Embryonic facial prominence (tissue), 1 donor: ENCODE measurements around the gene PDGFRA.
"Not testable (repeated sequence)": the region's sequence is repeated elsewhere in the genome, so short reads cannot be mapped to it uniquely, and the experiment has no call there.

Source experiments
- DNase-seq: peaks from one replicate; pipeline ENCODE4 v3.0.0-alpha.2; 2016; ENCODE audit errors: extremely low spot score

PDGFRA gene

DNA sequence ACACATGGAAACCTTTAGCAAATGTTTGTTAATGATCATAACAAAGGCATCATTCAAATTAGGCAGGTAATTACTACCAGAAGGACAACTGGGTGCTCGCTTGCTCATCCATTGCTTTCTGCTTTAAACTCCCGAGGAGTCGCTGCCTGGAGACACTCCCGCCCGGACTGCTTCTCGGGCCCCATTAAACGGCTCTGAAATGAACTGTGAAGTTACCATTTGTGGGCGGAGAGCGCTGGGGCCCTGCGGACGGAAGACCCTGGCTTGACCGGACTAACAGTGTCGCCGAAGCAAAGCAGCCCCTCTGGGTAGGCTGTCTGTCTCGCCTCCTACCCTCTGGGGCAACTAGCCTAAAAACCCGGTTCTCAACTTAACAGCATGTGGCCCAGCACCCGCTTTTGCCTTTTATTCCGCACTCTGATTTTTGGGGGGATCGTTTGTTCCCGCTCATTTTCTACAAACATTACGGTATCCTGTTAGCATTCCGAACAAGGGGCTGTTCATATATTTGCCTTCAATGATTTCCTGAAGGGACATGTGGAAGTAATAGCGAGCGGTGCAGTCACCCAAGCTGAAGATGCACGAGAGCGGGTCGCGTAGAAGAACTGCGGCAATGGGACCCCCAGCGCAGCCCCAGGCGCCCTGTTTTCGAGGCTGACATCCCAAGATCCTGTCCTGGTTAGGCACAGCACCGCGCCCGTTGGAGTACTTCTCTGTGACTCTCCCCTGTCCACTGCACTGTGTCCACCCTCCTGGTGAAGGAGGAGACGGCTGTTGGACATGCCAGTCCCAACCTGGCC is 1.6 kb upstream of the PDGFRA start:
- DNase-seq, result peak; percentile 79

GRCh38 chr4:54228056-54228527 is 1.0 kb upstream of the PDGFRA start:
- peak; percentile 86 for DNase-seq

GRCh38 chr4:54228546-54228945 is 547 bp upstream of the PDGFRA start:
- DNase-seq, result no peak

DNA sequence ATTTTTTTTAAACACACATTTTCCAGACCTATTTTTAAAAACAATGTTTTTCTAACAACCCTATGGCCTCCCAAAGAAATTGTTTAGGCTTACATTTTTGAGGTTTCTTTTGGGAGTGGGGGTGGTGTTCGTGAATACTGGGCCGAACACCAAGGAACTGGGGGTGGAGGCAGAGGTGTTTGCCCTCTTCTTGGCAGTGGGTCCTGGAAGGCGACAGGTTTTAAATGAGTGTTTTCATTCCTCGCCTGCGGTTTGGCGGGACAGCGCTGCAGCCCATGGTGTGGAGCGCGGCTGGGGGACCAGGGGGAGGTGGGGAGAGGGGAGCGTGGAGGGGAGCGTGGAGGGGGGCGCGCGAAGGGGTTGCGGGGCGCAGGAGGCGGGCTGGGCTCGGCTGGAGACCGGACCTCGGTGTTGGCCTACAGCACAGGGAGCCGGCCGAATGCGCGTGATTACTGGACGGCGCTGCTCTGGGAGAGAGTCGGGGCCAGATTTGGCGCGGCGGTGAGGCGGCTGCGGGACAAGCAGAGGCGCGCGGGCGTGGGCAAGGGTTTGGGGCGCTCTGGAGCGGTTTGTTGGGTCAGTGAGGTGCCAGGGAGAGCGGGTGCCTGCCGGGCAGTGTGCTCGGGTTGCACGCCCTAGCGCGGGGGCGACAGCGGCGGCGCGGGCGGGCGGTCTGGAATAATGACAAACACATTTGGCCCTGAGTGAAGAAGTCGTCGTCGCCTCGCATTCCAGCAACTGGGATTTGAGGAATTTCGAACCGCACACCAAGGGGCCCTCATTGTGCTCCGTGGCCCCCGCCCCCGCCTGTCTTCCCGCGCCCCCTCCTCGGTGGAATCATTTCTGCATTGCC is 764 bp downstream of the PDGFRA start:
- peak; percentile 22 for DNase-seq

DNA sequence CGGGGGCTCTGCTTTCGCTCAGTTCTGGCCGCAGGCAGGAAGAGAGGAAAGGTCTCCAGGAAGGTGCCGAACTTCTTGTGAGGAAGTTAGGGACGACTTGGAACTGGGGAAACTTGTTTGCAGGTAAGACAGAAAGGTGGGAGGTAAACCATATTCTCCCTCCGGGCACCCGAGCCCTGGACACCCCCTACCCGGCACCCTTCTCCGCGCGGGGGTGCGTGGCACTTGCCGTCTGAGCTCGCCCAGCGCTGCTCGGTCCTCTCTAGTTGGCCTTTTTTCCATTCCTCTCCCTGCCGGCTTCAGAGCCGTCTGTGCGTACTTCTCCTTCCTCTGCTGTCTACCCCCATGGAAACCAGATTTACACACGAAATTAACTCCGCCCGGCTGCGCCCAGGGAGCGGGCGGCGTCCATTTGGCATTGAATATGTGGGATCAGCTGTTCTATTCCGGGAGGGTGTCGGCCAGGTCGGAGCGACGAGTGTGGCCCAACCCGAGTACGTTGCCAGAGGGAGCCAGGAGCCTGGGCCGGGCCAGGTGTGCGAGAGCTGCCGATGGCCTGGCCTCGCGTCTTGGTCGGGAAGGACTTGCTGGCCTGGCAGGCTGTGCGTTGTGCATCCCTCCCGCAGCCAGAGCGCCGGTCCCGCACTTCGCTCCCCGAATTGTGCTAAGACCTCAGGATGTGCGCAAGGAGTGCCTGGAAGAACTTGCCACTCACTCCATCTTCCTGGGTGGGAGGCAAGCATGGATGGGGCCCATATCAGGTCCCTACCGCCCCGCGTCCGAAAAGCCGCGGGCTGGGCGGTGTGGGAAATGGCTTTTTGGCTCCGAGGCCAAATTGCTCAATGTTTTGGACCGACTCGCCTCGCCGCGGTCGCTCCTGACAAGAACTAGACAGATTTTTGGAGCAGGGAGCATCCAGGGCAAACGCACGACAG is 1.7 kb downstream of the PDGFRA start:
- DNase-seq, result peak; percentile 16

- DNase-seq, result no peak
Measured at GRCh38 chr4:54231419-54231767, 2.3 kb downstream of the PDGFRA start.

GRCh38 chr4:54231768-54232688 is 2.9 kb downstream of the PDGFRA start:
- DNase-seq, result peak; percentile 13

- DNase-seq, result peak; percentile 70
Measured at GRCh38 chr4:54233277-54233696, 4.2 kb downstream of the PDGFRA start.

GRCh38 chr4:54233697-54234496 is 4.8 kb downstream of the PDGFRA start:
- DNase-seq, result peak; percentile 85

DNA sequence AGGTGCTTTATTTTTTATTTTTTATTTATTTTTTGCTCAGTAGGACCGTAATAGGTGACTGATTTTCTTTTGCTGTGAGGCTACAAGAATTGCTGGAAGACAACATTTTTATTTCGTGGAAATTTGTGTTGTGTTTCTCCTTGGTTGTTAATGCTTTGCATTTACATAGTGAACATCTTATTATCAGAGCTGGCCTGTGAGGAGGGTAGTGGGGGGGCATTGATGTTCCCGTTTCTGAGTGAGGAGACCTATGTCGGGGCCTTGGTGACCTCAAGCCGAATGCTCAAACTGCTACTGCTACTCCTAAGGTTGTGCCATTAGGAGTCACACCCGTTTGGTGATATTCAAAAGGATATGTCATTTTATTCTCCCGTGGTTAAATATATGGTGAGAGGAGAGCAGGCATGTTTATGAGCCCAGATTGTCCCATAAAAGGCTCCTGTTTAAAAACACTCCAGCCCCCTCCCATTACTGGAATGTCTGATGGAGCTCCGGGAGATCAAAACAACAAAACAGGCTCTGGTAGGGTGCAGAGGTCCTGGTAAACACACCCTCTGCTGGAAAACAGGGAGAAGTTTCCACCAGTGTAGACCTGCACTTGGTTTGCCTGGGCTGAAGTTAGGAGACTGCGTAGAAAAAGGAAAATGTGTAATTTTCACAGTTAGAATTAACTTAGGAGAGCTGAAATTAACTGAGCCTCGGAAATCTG is 5.6 kb downstream of the PDGFRA start:
- DNase-seq, result no peak

DNA sequence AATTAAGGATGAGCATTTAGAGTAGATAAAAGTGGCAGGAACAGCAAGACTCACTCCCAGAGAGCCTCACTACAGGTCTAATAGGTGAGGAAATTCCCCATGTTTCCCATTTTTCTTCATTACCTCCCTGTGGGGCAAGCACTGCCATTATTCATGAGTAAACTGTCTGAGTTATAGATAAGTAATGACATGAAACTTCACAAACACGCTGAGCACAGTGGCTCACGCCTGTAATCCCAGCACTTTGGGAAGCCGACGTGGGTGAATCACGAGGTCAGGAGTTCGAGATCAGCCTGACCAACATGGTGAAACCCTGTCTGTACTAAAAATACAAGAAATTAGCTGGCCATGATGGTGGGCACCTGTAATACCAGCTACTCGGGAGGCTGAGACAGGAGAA is 7.2 kb downstream of the PDGFRA start:
- DNase-seq, result not testable (repeated sequence)

GRCh38 chr4:54237770-54238169 is 8.7 kb downstream of the PDGFRA start:
- DNase-seq, result no peak

DNA sequence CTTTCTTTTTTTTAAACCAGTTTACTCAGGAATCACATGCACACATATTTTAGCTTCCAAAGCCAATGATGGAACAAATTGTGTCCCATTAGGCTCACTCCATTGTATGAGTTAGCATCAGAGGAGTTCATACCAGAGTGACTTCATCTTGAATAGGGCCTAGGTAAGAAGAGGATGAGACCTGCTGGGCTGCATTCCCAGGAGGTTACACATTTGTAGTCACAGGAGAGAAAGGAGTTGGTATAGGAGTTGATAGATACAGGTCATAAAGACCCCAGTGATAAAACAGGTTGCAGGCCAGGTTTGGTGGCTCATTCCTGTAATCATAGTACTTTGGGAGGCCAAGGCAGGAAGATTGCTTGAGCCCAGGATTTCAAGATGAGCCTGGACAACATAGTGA is 9.3 kb downstream of the PDGFRA start:
- DNase-seq, result no peak

DNA sequence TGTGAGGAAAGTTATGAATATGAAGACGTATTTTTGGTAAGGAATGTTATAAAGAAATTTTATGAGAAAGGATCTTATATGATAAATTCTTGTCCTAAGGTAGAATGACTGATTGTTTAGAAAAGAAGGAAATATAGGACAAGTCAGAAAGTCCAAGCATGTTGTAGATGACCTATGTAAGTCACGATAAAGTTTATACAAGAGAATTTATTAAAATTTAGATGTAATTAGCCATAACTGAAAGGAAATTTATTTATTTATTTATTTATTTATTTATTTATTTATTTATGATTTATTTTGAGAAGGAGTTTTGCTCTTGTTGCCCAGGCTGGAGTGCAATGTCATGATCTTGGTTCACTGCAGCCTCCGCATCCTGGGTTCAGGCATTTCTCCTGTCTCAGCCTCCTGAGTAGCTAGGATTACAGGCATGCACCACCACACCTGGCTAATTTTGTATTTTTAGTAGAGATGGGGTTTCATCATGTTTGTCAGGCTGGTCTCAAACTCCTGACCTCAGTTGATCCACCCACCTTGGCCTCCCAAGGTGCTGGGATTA is 12.3 kb downstream of the PDGFRA start:
- DNase-seq, result not testable (repeated sequence)

- DNase-seq, result not testable (repeated sequence)
Measured at GRCh38 chr4:54243541-54243940, 14.4 kb downstream of the PDGFRA start.

GRCh38 chr4:54252312-54252711 is 23.2 kb downstream of the PDGFRA start:
- DNase-seq, result not testable (repeated sequence)

DNA sequence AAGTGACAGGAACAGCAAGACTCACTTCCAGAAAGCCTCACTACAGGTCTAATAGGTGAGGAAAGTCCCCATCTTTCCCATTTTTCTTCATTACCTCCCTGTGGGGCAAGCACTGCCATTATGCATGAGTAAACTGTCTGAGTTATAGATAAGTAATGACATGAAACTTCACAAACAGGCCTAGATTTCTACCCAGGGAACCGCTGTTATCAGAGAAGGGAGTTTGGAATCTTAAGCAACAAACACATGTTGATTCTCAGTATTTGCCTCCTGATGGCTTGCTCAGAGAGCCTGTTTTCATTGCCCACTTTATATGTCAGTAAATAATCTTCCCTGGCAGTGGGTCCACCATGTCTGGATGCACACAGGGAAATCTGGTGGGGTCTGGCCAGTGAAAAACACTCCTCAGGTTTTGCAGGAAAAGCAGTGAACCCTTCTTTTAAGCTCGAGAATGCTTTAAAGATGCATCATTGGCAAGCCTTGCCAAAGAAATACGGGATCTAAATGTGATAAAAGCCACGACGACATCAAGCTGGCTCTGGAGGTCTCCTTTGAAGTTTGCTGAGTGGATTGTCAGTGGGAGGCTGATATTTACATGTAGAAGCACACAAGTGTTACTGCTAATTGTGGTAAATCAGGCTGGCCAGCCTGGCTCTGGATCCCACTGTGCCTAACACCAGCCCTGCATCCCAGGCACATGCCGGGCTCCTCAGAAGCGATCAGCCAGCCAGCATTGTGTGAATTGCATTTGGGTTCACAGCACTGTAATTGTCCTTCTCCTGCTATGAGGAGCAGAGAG is 25.2 kb downstream of the PDGFRA start:
- no peak for DNase-seq

- DNase-seq, result no peak
Measured at GRCh38 chr4:54254915-54255246, 25.8 kb downstream of the PDGFRA start.
